Lower lobe of right lung (tissue), 2 donors: Measurements from ENCODE around the gene TLCD5. TPM values are rescaled to one million over a fixed set of nuclear protein-coding genes. Genes with fewer than 3 reads are reported as not detected.

Experiments
- ATAC-seq, 2 donors: fragments of 200-7000 bp; cut with Tn5 transposase; one replicate each; pipeline ENCODE4 v1.9.1; 2020 to 2022; ENCODE audit warnings: mild to moderate bottlenecking in 2 of 2, moderate library complexity in 2 of 2
- DNase-seq: peaks from one replicate; pipeline ENCODE4 v3.0.0-alpha.2; 2020
- H3K27ac ChIP-seq: fragments of 200-600 bp; one replicate; pipeline ENCODE4 v1.8.0; 2022
- H3K27me3 ChIP-seq: fragments of 200-600 bp; one replicate; pipeline ENCODE4 v1.8.0; 2022; ENCODE audit warnings: low read depth
- H3K36me3 ChIP-seq: fragments of 200-600 bp; one replicate; pipeline ENCODE4 v1.8.0; 2022; ENCODE audit warnings: mild to moderate bottlenecking
- H3K4me1 ChIP-seq: fragments of 200-600 bp; one replicate; pipeline ENCODE4 v1.8.0; 2022
- H3K4me3 ChIP-seq: fragments of 200-600 bp; one replicate; pipeline ENCODE4 v1.8.0; 2022; ENCODE audit warnings: mild to moderate bottlenecking
- H3K9me3 ChIP-seq: fragments of 200-600 bp; one replicate; pipeline ENCODE4 v1.8.0; 2022
- intact Hi-C: fragments of 100-400 bp; cut with DNase I; formaldehyde crosslinking; loops from one replicate; pipeline ENCODE4 v1.11.0; 2022
- total RNA-seq: library from RNA; stranded (reverse); fragmentation: NEBNext Ultra II Directional; extraction: Animal tissue kit (Norgen Biotek cat#: 25700); gene quantifications from one replicate; pipeline ENCODE4 v1.2.1, GENCODE V29; 2021
- TF ChIP-seq, protein P1 (sequence below): fragments of 200-600 bp; IDR thresholded peaks from one replicate; pipeline ENCODE4 v1.8.0; 2022; ENCODE audit warnings: antibody characterized with exemption, mild to moderate bottlenecking
- donor health status: DM: no; HTN: yes; CAD: no; lungs with severe emphysema.

Gene TLCD5
- total RNA-seq, 1 donor from 2014 or later, result 3.5 TPM

DNA sequence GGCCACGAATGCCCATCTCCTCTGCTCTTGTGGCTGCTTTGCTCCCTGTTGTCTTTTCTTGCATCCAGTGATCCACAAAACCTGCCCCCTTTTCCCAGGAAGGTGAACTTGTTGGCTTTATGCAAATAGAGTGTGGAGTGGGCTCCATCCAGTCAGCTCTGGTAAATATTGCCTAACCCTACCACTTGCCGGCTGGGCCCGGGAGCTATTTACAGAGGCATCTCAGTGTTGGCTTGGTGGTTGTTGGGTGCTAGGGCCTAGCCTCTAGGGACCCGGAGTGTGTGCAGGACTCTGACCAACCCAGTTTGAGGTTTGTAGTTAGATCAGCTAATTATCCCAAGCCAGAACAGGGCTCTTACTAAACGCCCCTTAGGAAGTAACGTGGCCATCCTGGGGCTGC is 40.8 kb upstream of the TLCD5 start:
- TF ChIP-seq, protein P1, sequence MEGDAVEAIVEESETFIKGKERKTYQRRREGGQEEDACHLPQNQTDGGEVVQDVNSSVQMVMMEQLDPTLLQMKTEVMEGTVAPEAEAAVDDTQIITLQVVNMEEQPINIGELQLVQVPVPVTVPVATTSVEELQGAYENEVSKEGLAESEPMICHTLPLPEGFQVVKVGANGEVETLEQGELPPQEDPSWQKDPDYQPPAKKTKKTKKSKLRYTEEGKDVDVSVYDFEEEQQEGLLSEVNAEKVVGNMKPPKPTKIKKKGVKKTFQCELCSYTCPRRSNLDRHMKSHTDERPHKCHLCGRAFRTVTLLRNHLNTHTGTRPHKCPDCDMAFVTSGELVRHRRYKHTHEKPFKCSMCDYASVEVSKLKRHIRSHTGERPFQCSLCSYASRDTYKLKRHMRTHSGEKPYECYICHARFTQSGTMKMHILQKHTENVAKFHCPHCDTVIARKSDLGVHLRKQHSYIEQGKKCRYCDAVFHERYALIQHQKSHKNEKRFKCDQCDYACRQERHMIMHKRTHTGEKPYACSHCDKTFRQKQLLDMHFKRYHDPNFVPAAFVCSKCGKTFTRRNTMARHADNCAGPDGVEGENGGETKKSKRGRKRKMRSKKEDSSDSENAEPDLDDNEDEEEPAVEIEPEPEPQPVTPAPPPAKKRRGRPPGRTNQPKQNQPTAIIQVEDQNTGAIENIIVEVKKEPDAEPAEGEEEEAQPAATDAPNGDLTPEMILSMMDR, result no peak
- no peak overlapping the region for H3K27ac ChIP-seq
- H3K27me3 ChIP-seq, result no peaks in the 10 kb centered on the region
- ATAC-seq (peak; percentile 85 to 86), DNase-seq (peak; percentile 64)
- H3K4me3 ChIP-seq, result no peak overlapping the region
- intact Hi-C loops, result no loop called here
- no peaks in the 10 kb centered on the region for H3K36me3 ChIP-seq
- H3K4me1 ChIP-seq, result no peaks in the 10 kb centered on the region
- H3K9me3 ChIP-seq, result no peaks in the 10 kb centered on the region

DNA sequence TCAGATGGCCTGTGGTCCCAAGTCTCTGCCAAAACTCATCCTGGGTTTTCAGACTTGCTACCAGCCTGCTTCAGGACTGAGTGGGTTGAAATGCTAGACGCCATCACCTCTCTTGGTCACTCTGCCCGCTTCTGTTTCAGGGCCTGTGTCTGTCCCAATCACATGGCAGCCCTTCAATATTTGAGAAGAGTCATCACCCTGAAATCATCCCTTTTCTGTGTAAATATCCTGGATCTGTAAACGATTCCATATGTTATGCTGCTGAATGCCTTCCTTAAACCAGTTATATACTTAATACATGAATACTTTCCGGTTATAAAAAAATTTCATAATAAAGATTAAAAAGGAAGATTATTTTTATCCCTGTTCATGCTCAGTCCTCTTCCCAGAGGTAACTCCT is 39.8 kb upstream of the TLCD5 start:
- Histone ChIP-seq H3K4me3 (no peak overlapping the region), H3K27me3 (no peaks in the 10 kb centered on the region), H3K27ac (no peak overlapping the region), H3K36me3 (no peaks in the 10 kb centered on the region), H3K9me3 (no peaks in the 10 kb centered on the region), H3K4me1 (no peaks in the 10 kb centered on the region)
- no peak for DNase-seq
- ATAC-seq, result no peak
- intact Hi-C loops, result no loop called here
- TF ChIP-seq, protein P1, result no peak

DNA sequence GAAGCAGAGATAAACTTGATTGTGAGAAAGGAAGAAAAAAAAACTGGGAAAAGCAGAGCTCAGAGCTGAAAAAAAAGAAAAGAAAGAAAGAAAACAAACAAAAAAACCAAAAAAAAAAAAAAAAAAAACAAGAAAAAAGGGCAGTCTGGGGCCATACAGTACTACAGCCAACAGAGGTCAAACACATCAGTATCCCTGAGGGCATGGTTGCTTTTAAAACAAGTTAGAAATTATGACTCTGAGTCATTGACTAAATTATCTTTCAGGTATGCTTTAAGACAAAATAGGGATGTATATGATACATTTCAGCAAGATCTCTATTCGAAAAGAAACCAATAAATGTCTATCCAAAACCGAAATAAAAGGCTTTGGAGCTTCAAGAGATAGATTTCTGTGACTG is 37.1 kb upstream of the TLCD5 start:
- H3K9me3 ChIP-seq, result no peaks in the 10 kb centered on the region
- H3K27ac ChIP-seq, result no peak overlapping the region
- H3K4me1 ChIP-seq, result no peaks in the 10 kb centered on the region
- TF ChIP-seq, protein P1, result no peak
- DNase-seq (no peak), ATAC-seq (no peak)
- peaks cover 9% of the 10 kb centered on the region for H3K27me3 ChIP-seq
- no peak overlapping the region for H3K4me3 ChIP-seq
- intact Hi-C loops, result no loop called here
- H3K36me3 ChIP-seq, result no peaks in the 10 kb centered on the region

DNA sequence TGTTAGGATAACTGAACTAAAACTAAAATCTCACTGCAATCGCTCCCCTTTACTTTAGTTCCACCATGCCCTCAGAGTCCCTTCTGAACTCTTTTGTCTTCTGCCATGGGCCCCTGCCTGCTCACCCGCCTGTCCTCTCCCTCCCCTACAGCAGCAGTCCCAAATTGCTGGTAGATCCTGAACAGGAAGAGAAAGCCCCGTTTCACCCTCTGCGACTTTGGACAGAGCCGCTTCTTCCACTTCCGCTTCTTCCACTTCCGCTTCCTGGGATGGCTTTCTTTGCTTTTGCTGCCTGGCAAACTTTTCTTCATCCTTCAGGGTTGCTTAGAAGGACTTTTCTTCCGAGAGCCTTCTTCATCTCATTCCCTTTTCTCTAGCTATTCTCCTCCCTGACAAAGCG is 35.7 kb upstream of the TLCD5 start:
- no peaks in the 10 kb centered on the region for H3K9me3 ChIP-seq
- DNase-seq (no peak), ATAC-seq (no peak)
- H3K36me3 ChIP-seq, result no peaks in the 10 kb centered on the region
- H3K4me1 ChIP-seq, result no peaks in the 10 kb centered on the region
- no peak overlapping the region for H3K4me3 ChIP-seq
- TF ChIP-seq, protein P1, result no peak
- intact Hi-C loops, result no loop called here
- H3K27ac ChIP-seq, result no peak overlapping the region
- H3K27me3 ChIP-seq, result peaks cover 14% of the 10 kb centered on the region

DNA sequence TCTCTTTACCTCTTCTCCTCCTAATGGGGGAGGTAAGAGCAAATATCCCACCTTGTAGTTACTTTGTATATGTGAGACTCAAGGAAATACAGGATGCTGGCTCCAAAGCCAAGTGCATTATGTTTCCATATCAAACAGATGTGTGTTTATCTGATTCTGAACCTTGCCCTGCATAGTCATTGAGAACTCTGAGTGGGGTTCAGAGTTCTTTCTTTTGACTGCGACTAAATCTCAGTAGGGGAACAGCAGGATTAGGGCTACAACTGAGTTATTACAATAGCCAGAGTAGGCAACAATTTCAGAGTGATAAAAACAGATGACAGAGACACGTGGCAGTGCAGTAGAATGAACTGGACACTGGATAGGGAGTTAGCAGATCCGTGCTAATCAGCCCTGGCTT is 34.1 kb upstream of the TLCD5 start:
- peaks cover 14% of the 10 kb centered on the region for H3K27me3 ChIP-seq
- no peak for ATAC-seq
- no peaks in the 10 kb centered on the region for H3K4me1 ChIP-seq
- no peak overlapping the region for H3K27ac ChIP-seq
- TF ChIP-seq, protein P1, result no peak
- no peaks in the 10 kb centered on the region for H3K9me3 ChIP-seq
- no peak for DNase-seq
- H3K36me3 ChIP-seq, result no peaks in the 10 kb centered on the region
- intact Hi-C loops, result no loop called here
- no peak overlapping the region for H3K4me3 ChIP-seq
